H1 (cell line): ENCODE measurements around the gene BAIAP2. TPM values are rescaled to one million over a fixed set of nuclear protein-coding genes. Genes with fewer than 3 reads are reported as not detected.

Experiments
- BCL11A ChIP-seq, 2 experiments: IDR thresholded peaks; one replicate each; pipeline ENCODE4 v1.6.1; 2011; ENCODE audit warnings: low read depth in 2 of 2, low read length in 2 of 2, mild to moderate bottlenecking in 2 of 2
- CBX5 ChIP-seq: fragments of 300-800, 300-1000 bp; sonication (generic); IDR thresholded peaks from 2 replicates; pipeline ENCODE4 v1.7.1; 2016; ENCODE audit warnings: antibody characterized with exemption, low read length, low read depth
- CHD7 ChIP-seq: fragments of 300-600 bp; sonication (generic); IDR thresholded peaks from 2 replicates; pipeline ENCODE4 v1.7.1; 2012; ENCODE audit warnings: low read length, moderate library complexity, mild to moderate bottlenecking, inconsistent platforms; ENCODE audit not compliant: insufficient replicate concordance
- EP300 ChIP-seq, 2 experiments: IDR thresholded peaks; 1 replicate in 1 of 2; 2 replicates in 1 of 2; pipeline ENCODE4 v1.6.1; 2011 to 2012; ENCODE audit warnings: low read depth in 2 of 2, low read length in 2 of 2, mild to moderate bottlenecking in 2 of 2, borderline replicate concordance in 1 of 2, inconsistent platforms in 1 of 2, moderate library complexity in 1 of 2
- GTF2F1 ChIP-seq: IDR thresholded peaks from 2 replicates; pipeline ENCODE4 v1.6.1; 2012; ENCODE audit warnings: low read depth, low read length, improper control_type of control experiment, borderline replicate concordance
- MAFK ChIP-seq: IDR thresholded peaks from 2 replicates; pipeline ENCODE4 v1.6.1; 2012; ENCODE audit warnings: low read depth, mild to moderate bottlenecking, improper control_type of control experiment, low read length
- POLR2AphosphoS5 ChIP-seq: IDR thresholded peaks from 2 replicates; pipeline ENCODE4 v1.6.1; 2011; ENCODE audit warnings: low read depth, low read length
- RBBP5 ChIP-seq: IDR thresholded peaks from 2 replicates; pipeline ENCODE4 v1.7.1; 2012; ENCODE audit warnings: low read depth, mild to moderate bottlenecking, inconsistent platforms, low read length, moderate library complexity, borderline replicate concordance
- SIX5 ChIP-seq: IDR thresholded peaks from 2 replicates; pipeline ENCODE4 v1.6.1; 2011; ENCODE audit warnings: mild to moderate bottlenecking, low read depth, low read length
- TAF1 ChIP-seq: IDR thresholded peaks from 2 replicates; pipeline ENCODE4 v1.6.1; 2011; ENCODE audit warnings: mild to moderate bottlenecking, low read depth, low read length
- polyA plus RNA-seq, 7 experiments: library from polyadenylated mRNA; depleted of rRNA in 3 of 7; stranded (reverse) in 5 of 7; unstranded in 2 of 7; fragments of >200 nt in 5 of 7; fragments of 200-250 nt in 2 of 7; gene quantifications; 1 replicate in 5 of 7; 2 replicates in 1 of 7; 4 replicates in 1 of 7; pipeline versions ENCODE4 v1.2.1 to v1.2.3, GENCODE V29; 2011 to 2013; ENCODE audit warnings: missing spikeins in 2 of 7, mixed read lengths in 2 of 7
- total RNA-seq: library from RNA; stranded (reverse); fragmentation: NEBNext Ultra II Directional; extraction: Animal tissue kit (Norgen Biotek cat#: 25700); gene quantifications from 2 replicates; pipeline ENCODE4 v1.2.1, GENCODE V29; 2021
- TF ChIP-seq, protein P1 (sequence below): IDR thresholded peaks from 2 replicates; pipeline ENCODE4 v1.6.1; 2012; ENCODE audit warnings: inconsistent platforms

The BAIAP2 gene
- total and polyA plus RNA-seq, 2 of the 8 experiments (the other 6 are each of a cell fraction or from before 2014, with no cell fraction given) = 10.0 to 22.8 TPM

GRCh38 chr17:81008140-81008539 lies 26.8 kb upstream of the BAIAP2 start (continued):
- TF ChIP-seq CHD7 (no peak), RBBP5 (no peak), SIX5 (no peak), MAFK (no peak), POLR2AphosphoS5 (no peak), BCL11A (IDR thresholded peaks at IDR 0.05; ENCODE audit: low read depth in 2 of 2, low read length in 2 of 2) (no peak), GTF2F1 (no peak), CBX5 (no peak), EP300 (IDR thresholded peaks at IDR 0.05; ENCODE audit: borderline replicate concordance in 1 of 2, low read depth in 2 of 2, low read length in 2 of 2) (no peak), TAF1 (no peak)
- TF ChIP-seq, protein P1, sequence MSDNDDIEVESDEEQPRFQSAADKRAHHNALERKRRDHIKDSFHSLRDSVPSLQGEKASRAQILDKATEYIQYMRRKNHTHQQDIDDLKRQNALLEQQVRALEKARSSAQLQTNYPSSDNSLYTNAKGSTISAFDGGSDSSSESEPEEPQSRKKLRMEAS = no peak
